Measurements from ENCODE around the gene MYO1D. TPM values are rescaled to one million over a fixed set of nuclear protein-coding genes. Genes with fewer than 3 reads are reported as not detected.
"Not testable (repeated sequence)": the region's sequence is repeated elsewhere in the genome, so short reads cannot be mapped to it uniquely, and the experiment has no call there.

The MYO1D gene
- total RNA-seq, 1 experiment from 2014 or later = 206 TPM

DNA sequence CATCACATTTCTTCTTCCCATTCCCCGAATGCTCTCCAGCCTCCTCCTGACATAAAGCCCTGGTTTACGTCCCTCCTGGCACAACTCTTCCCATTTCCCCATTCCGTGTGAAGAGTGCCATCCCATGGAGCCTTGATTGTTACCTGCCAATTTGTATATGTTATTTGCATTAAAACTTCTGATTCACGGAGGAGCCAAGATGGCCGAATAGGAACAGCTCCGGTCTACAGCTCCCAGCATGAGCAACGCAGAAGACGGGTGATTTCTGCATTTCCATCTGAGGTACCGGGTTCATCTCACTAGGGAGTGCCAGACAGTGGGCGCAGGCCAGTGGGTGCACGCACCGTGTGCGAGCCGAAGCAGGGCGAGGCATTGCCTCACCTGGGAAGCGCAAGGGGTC lies 10.0 kb upstream of the MYO1D start:
- Mint-ChIP-seq H3K4me3 (ENCODE audit: unreplicated experiment) (peak overlapping the region; percentile 80), H3K27ac (ENCODE audit: unreplicated experiment) (peak overlapping the region; percentile 88)

DNA sequence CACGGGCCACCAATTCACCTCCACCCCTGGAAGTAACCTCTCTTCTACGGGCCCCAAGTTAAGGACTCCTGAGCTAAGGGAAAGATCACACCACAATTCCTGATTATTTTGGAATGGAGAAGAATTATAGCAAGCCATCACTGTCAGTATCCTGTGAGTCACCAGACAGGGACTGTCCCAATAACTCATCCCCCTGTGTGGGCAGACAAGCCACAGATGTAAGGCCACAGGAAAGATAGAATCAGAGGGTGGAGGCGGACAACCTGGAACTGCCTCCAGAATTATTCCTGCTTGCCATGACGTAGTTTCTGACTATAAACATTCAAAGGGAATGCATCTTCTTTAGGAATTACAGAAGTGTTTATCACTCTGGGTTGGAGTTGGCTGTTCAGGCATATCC lies 5.8 kb upstream of the MYO1D start:
- Mint-ChIP-seq H3K4me1 (ENCODE audit: low read depth, unreplicated experiment) (peaks cover 6% of the 10 kb centered on the region), H3K36me3 (ENCODE audit: insufficient read depth, unreplicated experiment) (no peaks in the 10 kb centered on the region), H3K9me3 (ENCODE audit: unreplicated experiment) (no peaks in the 10 kb centered on the region), H3K27ac (ENCODE audit: unreplicated experiment) (no peak overlapping the region), H3K27me3 (ENCODE audit: insufficient read depth, unreplicated experiment) (no peaks in the 10 kb centered on the region), H3K4me3 (ENCODE audit: unreplicated experiment) (no peak overlapping the region)
- Histone ChIP-seq H3K9me3 (no peaks in the 10 kb centered on the region), H3K4me1 (peaks cover 11% of the 10 kb centered on the region), H3K4me3 (ENCODE audit: low read depth, low read length) (no peak overlapping the region), H3K36me3 (ENCODE audit: control insufficient read depth, insufficient read depth, low read length) (no peaks in the 10 kb centered on the region), H3K27me3 (replicated peaks; ENCODE audit: control insufficient read depth, insufficient read depth, low read length) (no peaks in the 10 kb centered on the region)
- TF ChIP-seq, protein P1, sequence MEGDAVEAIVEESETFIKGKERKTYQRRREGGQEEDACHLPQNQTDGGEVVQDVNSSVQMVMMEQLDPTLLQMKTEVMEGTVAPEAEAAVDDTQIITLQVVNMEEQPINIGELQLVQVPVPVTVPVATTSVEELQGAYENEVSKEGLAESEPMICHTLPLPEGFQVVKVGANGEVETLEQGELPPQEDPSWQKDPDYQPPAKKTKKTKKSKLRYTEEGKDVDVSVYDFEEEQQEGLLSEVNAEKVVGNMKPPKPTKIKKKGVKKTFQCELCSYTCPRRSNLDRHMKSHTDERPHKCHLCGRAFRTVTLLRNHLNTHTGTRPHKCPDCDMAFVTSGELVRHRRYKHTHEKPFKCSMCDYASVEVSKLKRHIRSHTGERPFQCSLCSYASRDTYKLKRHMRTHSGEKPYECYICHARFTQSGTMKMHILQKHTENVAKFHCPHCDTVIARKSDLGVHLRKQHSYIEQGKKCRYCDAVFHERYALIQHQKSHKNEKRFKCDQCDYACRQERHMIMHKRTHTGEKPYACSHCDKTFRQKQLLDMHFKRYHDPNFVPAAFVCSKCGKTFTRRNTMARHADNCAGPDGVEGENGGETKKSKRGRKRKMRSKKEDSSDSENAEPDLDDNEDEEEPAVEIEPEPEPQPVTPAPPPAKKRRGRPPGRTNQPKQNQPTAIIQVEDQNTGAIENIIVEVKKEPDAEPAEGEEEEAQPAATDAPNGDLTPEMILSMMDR (IDR thresholded peaks at IDR 0.05; ENCODE audit: insufficient read depth in 1 of 2, low read depth in 1 of 2, low read length in 1 of 2, severe bottlenecking in 1 of 2, unreplicated experiment in 1 of 2) = no peak
- CTCF ChIA-PET = no interaction called here
- no peak for DNase-seq
- intact Hi-C loops (cut with micrococcal nuclease; ENCODE audit: unreplicated experiment) = no loop called here
- no TSS peak for BruUV-seq (replicated peaks)
- POLR2A ChIA-PET = no interaction called here

More for the DNA sequence above, 10.0 kb upstream of the MYO1D start:
- H3K27me3 Mint-ChIP-seq (ENCODE audit: insufficient read depth, unreplicated experiment); H3K27me3 ChIP-seq (replicated peaks; ENCODE audit: control insufficient read depth, insufficient read depth, low read length); DNase-seq; H3K36me3 ChIP-seq (ENCODE audit: control insufficient read depth, insufficient read depth, low read length); H3K9me3 ChIP-seq; H3K4me1 Mint-ChIP-seq (ENCODE audit: low read depth, unreplicated experiment); H3K9me3 Mint-ChIP-seq (ENCODE audit: unreplicated experiment); H3K36me3 Mint-ChIP-seq (ENCODE audit: insufficient read depth, unreplicated experiment); intact Hi-C loops (cut with micrococcal nuclease; ENCODE audit: unreplicated experiment): not testable (repeated sequence)
- Histone ChIP-seq H3K4me1 (peaks cover 11% of the 10 kb centered on the region), H3K4me3 (ENCODE audit: low read depth, low read length) (peak overlapping the region; percentile 55)
- BruUV-seq (replicated peaks) = TSS peak; percentile 92
- POLR2A ChIA-PET = interaction anchor here (0.6 kb wide), 1 partner anchor 31 kb away, joined by 3 read pairs; no protein-coding TSS in a partner anchor
- CTCF ChIA-PET = interaction anchor here (2.1 kb wide), 1 partner anchor 10 kb away, joined by 7 read pairs; the partner anchor contains the start of gene MYO1D

DNA sequence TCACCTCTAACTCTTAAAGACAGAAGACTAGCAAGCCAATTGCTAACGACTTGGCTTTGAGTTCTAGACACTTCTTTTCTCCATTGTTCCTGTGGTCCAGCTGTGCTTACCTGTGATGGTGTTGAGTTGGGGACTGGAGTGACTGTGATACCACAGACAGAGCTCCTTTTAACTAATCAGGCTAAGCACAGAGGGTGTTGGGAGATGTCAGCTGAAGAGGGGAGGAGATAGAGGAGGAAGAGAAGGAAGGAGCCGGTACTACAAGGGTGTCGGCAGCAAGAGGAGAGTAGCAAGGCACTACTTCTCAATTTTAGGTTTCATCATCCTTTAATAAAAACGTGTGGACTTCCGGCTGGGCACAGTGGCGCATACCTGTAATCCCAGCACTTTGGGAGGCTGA lies 5.1 kb upstream of the MYO1D start:
- ChIA-PET CTCF (no interaction called here), POLR2A (no interaction called here)
- Mint-ChIP-seq H3K9me3 (ENCODE audit: unreplicated experiment) (no peaks in the 10 kb centered on the region), H3K4me1 (ENCODE audit: low read depth, unreplicated experiment) (peaks cover 6% of the 10 kb centered on the region), H3K27me3 (ENCODE audit: insufficient read depth, unreplicated experiment) (no peaks in the 10 kb centered on the region), H3K27ac (ENCODE audit: unreplicated experiment) (no peak overlapping the region), H3K36me3 (ENCODE audit: insufficient read depth, unreplicated experiment) (no peaks in the 10 kb centered on the region), H3K4me3 (ENCODE audit: unreplicated experiment) (no peak overlapping the region)
- no peaks in the 10 kb centered on the region for H3K27me3 ChIP-seq (replicated peaks; ENCODE audit: control insufficient read depth, insufficient read depth, low read length)
- TF ChIP-seq, protein P1 (IDR thresholded peaks at IDR 0.05; ENCODE audit: insufficient read depth in 1 of 2, low read depth in 1 of 2, low read length in 1 of 2, severe bottlenecking in 1 of 2, unreplicated experiment in 1 of 2) = no peak
- no peaks in the 10 kb centered on the region for H3K9me3 ChIP-seq
- no peaks in the 10 kb centered on the region for H3K36me3 ChIP-seq (ENCODE audit: control insufficient read depth, insufficient read depth, low read length)
- H3K4me1 ChIP-seq = peaks cover 15% of the 10 kb centered on the region
- BruUV-seq (replicated peaks) = no TSS peak
- DNase-seq = no peak
- no peak overlapping the region for H3K4me3 ChIP-seq (ENCODE audit: low read depth, low read length)
- intact Hi-C loops (cut with micrococcal nuclease; ENCODE audit: unreplicated experiment) = no loop called here
